AG09319 (cell line): ENCODE data around the gene CRELD2.

Experiments used
- DNase-seq: peaks from one replicate; pipeline ENCODE4 v3.0.0-alpha.2; 2010; ENCODE audit warnings: low read depth; ENCODE audit errors: extremely low read depth
- TF ChIP-seq, protein P1 (sequence below): IDR thresholded peaks from 2 replicates; pipeline ENCODE4 v1.5.1; 2011; ENCODE audit warnings: low read depth, mild to moderate bottlenecking, inconsistent platforms, low read length, moderate library complexity

The CRELD2 gene

GRCh38 chr22:49877642-49878041 is 40.8 kb upstream of the CRELD2 start:
- TF ChIP-seq, protein P1, sequence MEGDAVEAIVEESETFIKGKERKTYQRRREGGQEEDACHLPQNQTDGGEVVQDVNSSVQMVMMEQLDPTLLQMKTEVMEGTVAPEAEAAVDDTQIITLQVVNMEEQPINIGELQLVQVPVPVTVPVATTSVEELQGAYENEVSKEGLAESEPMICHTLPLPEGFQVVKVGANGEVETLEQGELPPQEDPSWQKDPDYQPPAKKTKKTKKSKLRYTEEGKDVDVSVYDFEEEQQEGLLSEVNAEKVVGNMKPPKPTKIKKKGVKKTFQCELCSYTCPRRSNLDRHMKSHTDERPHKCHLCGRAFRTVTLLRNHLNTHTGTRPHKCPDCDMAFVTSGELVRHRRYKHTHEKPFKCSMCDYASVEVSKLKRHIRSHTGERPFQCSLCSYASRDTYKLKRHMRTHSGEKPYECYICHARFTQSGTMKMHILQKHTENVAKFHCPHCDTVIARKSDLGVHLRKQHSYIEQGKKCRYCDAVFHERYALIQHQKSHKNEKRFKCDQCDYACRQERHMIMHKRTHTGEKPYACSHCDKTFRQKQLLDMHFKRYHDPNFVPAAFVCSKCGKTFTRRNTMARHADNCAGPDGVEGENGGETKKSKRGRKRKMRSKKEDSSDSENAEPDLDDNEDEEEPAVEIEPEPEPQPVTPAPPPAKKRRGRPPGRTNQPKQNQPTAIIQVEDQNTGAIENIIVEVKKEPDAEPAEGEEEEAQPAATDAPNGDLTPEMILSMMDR: no peak
- DNase-seq: no peak

- TF ChIP-seq, protein P1: no peak
- DNase-seq: no peak
Measured at GRCh38 chr22:49878206-49878605, 40.2 kb upstream of the CRELD2 start.

- no peak for DNase-seq
- TF ChIP-seq, protein P1: no peak
Measured at GRCh38 chr22:49879871-49880270, 38.6 kb upstream of the CRELD2 start.

DNA sequence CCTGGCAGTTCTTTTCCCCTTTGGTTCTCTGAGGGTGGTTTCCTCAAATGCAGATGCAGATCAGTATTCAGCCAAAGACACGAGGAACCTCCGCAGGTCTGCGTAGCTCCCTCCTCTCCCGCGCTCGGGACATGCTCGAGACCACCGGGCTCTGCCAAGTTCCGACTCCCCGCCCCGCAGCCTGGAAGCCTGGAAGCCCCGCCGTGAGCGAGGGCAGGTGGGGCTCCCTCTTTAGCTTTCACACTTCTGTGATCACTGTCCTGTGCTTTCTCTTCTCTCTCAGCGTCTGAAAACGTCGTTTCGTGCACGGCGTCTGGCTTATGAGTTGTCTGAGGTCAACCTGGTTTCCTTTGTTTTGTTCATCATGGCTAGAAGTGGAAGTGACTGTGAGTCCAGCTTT is 38.2 kb upstream of the CRELD2 start:
- DNase-seq: no peak
- TF ChIP-seq, protein P1: no peak

- TF ChIP-seq, protein P1: no peak
- DNase-seq: no peak
Measured at GRCh38 chr22:49881856-49882255, 36.6 kb upstream of the CRELD2 start.

GRCh38 chr22:49882519-49883293 is 35.7 kb upstream of the CRELD2 start:
- DNase-seq: no peak
- TF ChIP-seq, protein P1: no peak

- TF ChIP-seq, protein P1: no peak
- no peak for DNase-seq
Measured at GRCh38 chr22:49883294-49883640, 35.2 kb upstream of the CRELD2 start.
